Measurements from ENCODE around the gene CEND1. TPM values are rescaled to one million over a fixed set of nuclear protein-coding genes. Genes with fewer than 3 reads are reported as not detected.

CEND1 gene
- total and polyA plus RNA-seq, 2 of the 13 experiments (the other 11 are each of a cell fraction or from before 2014, with no cell fraction given) = not detected

GRCh38 chr11:777288-778255 is 12.3 kb downstream of the CEND1 start, which contains the start of gene GATD1 (continued):
- peak; percentile 36; the same call in 1 of the 2 replicates for TF ChIP-seq NR0B2 (CRISPR knock-in tag; IDR thresholded peaks at IDR 0.05)
- no peak for TF ChIP-seq REST (IDR thresholded peaks at IDR 0.05; ENCODE audit: borderline replicate concordance in 1 of 2, low read depth in 1 of 2, low read length in 2 of 2)
- TF ChIP-seq ZFY (CRISPR knock-in tag; IDR thresholded peaks at IDR 0.05) = peak; percentile 92
- no peak for TF ChIP-seq RFX5 (IDR thresholded peaks at IDR 0.05; ENCODE audit: low read depth, low read length)
- peak; percentile 57; the same call in 1 of the 2 replicates for TF ChIP-seq CREB3 (CRISPR knock-in tag; IDR thresholded peaks at IDR 0.05)
- TF ChIP-seq ZNF766 (CRISPR knock-in tag; IDR thresholded peaks at IDR 0.05; ENCODE audit: borderline replicate concordance) = 0 out of 2 replicates have a peak, but pooled peaks have one; percentile 23
- TF ChIP-seq NFE2 (CRISPR knock-in tag; IDR thresholded peaks at IDR 0.05) = no peak
- TF ChIP-seq PBX3 (CRISPR knock-in tag; IDR thresholded peaks at IDR 0.05; ENCODE audit: borderline replicate concordance) = no peak
- no peak for TF ChIP-seq ZNF275 (CRISPR knock-in tag; IDR thresholded peaks at IDR 0.05; ENCODE audit: borderline replicate concordance)
- no peak for TF ChIP-seq SNAI1 (CRISPR knock-in tag; IDR thresholded peaks at IDR 0.05; ENCODE audit: borderline replicate concordance)
- TF ChIP-seq JUN (CRISPR knock-in tag; IDR thresholded peaks at IDR 0.05) = no peak
- no peak for TF ChIP-seq HNF1A (IDR thresholded peaks at IDR 0.05; ENCODE audit: low read depth)
- TF ChIP-seq HNF1A (CRISPR knock-in tag; IDR thresholded peaks at IDR 0.05; ENCODE audit: borderline replicate concordance) = no peak
- TF ChIP-seq GABPA (IDR thresholded peaks at IDR 0.05; ENCODE audit: low read depth, low read length) = no peak
- no peak for TF ChIP-seq GABPA (CRISPR knock-in tag; IDR thresholded peaks at IDR 0.05; ENCODE audit: low read depth)
- TF ChIP-seq ZNF678 (CRISPR knock-in tag; IDR thresholded peaks at IDR 0.05) = 0 out of 2 replicates have a peak, but pooled peaks have one; percentile 27

Measured in HepG2 (cell line).